ENCODE data around the gene SLC6A18.

Gene SLC6A18

GRCh38 chr5:1225081-1225480, at the start of gene SLC6A18:
SLC6A18 (plus strand) TSS chr5:1225381; CDS start chr5:1225478, 97 bp downstream.
- H3K4me3 ChIP-seq (ENCODE audit: low read depth, low read length) = no peak within 1 kb of the TSS
- no peak for DNase-seq (ENCODE audit: low read depth)
- TF ChIP-seq CTCF (conservative IDR thresholded peaks at IDR 0.05; ENCODE audit: low read depth, low read length) = no peak

- no peak overlapping the region for H3K4me3 ChIP-seq (ENCODE audit: low read depth, low read length)
- no peak for DNase-seq (ENCODE audit: low read depth)
- TF ChIP-seq CTCF (conservative IDR thresholded peaks at IDR 0.05; ENCODE audit: low read depth, low read length) = no peak
Observed at GRCh38 chr5:1175801-1176472, 49.2 kb upstream of the SLC6A18 start.

GRCh38 chr5:1176473-1177391, 48.4 kb upstream of the SLC6A18 start:
- H3K4me3 ChIP-seq (ENCODE audit: low read depth, low read length) = no peak overlapping the region
- no peak for TF ChIP-seq CTCF (conservative IDR thresholded peaks at IDR 0.05; ENCODE audit: low read depth, low read length)
- no peak for DNase-seq (ENCODE audit: low read depth)

GRCh38 chr5:1177826-1178528, 47.2 kb upstream of the SLC6A18 start:
- H3K4me3 ChIP-seq (ENCODE audit: low read depth, low read length) = no peak overlapping the region
- DNase-seq (ENCODE audit: low read depth) = no peak
- TF ChIP-seq CTCF (conservative IDR thresholded peaks at IDR 0.05; ENCODE audit: low read depth, low read length) = no peak

GRCh38 chr5:1178529-1179382, 46.4 kb upstream of the SLC6A18 start:
- H3K4me3 ChIP-seq (ENCODE audit: low read depth, low read length) = no peak overlapping the region
- TF ChIP-seq CTCF (conservative IDR thresholded peaks at IDR 0.05; ENCODE audit: low read depth, low read length) = no peak
- peak; percentile 19 for DNase-seq (ENCODE audit: low read depth)

- TF ChIP-seq CTCF (conservative IDR thresholded peaks at IDR 0.05; ENCODE audit: low read depth, low read length) = no peak
- DNase-seq (ENCODE audit: low read depth) = no peak
- no peak overlapping the region for H3K4me3 ChIP-seq (ENCODE audit: low read depth, low read length)
Observed at GRCh38 chr5:1179383-1179715, 45.8 kb upstream of the SLC6A18 start.

Data from choroid plexus epithelial cell (primary cell).